ENCODE data around the gene TFPT.

GRCh38 chr19:54099190-54099902, 16.1 kb downstream of the TFPT start:
- no peak for TF ChIP-seq CTCF (IDR thresholded peaks at IDR 0.05)
- no peak for TF ChIP-seq ZFX (IDR thresholded peaks at IDR 0.05; ENCODE audit: borderline replicate concordance)
